Mucosa of descending colon (tissue), 3 donors: ENCODE measurements around the gene SLC38A10. TPM values are rescaled to one million over a fixed set of nuclear protein-coding genes. Genes with fewer than 3 reads are reported as not detected.

Experiments used
- ATAC-seq: fragments of 200-7000 bp; cut with Tn5 transposase; one replicate; pipeline ENCODE4 v1.9.1; 2020; ENCODE audit warnings: mild to moderate bottlenecking, moderate library complexity
- DNase-seq, 3 donors: peaks; one replicate each; pipeline ENCODE4 v3.0.0-alpha.2; 2020
- H3K36me3 ChIP-seq: fragments of 200-600 bp; one replicate; pipeline ENCODE4 v1.8.0; 2021; ENCODE audit warnings: low read depth, mild to moderate bottlenecking
- H3K4me1 ChIP-seq: fragments of 200-600 bp; one replicate; pipeline ENCODE4 v1.8.0; 2021; ENCODE audit warnings: low read depth, mild to moderate bottlenecking
- H3K4me3 ChIP-seq: fragments of 200-600 bp; one replicate; pipeline ENCODE4 v1.8.0; 2021; ENCODE audit warnings: mild to moderate bottlenecking
- H3K9me3 ChIP-seq: fragments of 200-600 bp; one replicate; pipeline ENCODE4 v1.8.0; 2021; ENCODE audit warnings: mild to moderate bottlenecking
- CTCF ChIP-seq: fragments of 200-600 bp; IDR thresholded peaks from one replicate; pipeline ENCODE4 v1.8.0; 2022; ENCODE audit warnings: antibody characterized with exemption, mild to moderate bottlenecking
- intact Hi-C, 2 donors: fragments of 100-400 bp; cut with DNase I in 1 of 2; cut with micrococcal nuclease in 1 of 2; formaldehyde crosslinking; loops; one replicate each; pipeline versions ENCODE4 v1.11.0 to v1.11.1; 2022; cut with DNase I, micrococcal nuclease
- total RNA-seq, 3 donors: library from RNA; stranded (reverse); fragmentation: NEBNext Ultra II Directional in 2 of 3; extraction: Animal tissue kit (Norgen Biotek cat#: 25700) in 2 of 3; gene quantifications; one replicate each; pipeline versions ENCODE4 v1.2.1 to v1.2.4, GENCODE V29; 2021 to 2023
- donor health status: DM: no; HTN: no; CAD: no; lungs with moderate emphysema.
- donor health status: DM: no; HTN: no; CAD: no.
- donor health status: DM: no; HTN: yes; CAD: no.

The SLC38A10 gene
- total RNA-seq, 3 donors from 2014 or later, result 77.0 to 95.3 (median 94.0) TPM

- intact Hi-C loops, result loop anchor here in 1 of 2 donors (10.0 kb wide), 1 partner anchor 228 kb away; no protein-coding TSS in a partner anchor
- peak in 1 of 3 donors; percentile 24 for DNase-seq
- Histone ChIP-seq H3K4me3 (no peak overlapping the region), H3K4me1 (peaks cover 26% of the 10 kb centered on the region), H3K9me3 (no peaks in the 10 kb centered on the region), H3K36me3 (no peaks in the 10 kb centered on the region)
- TF ChIP-seq CTCF, result no peak
- ATAC-seq, result peak; percentile 8
These were observed 38.5 kb downstream of the SLC38A10 start for GRCh38 chr17:81256616-81257015.

- intact Hi-C loops, result loop anchor here in 1 of 2 donors (10.0 kb wide), 1 partner anchor 230 kb away; no protein-coding TSS in a partner anchor
- Histone ChIP-seq H3K4me3 (no peak overlapping the region), H3K9me3 (no peaks in the 10 kb centered on the region), H3K36me3 (no peaks in the 10 kb centered on the region), H3K4me1 (peaks cover 38% of the 10 kb centered on the region)
- peak; percentile 33 for TF ChIP-seq CTCF
- peak; percentile 74 for ATAC-seq
- DNase-seq, result peak; percentile 85 to 90 (median 87)
These were observed 40.0 kb downstream of the SLC38A10 start for GRCh38 chr17:81254955-81255717.

- Histone ChIP-seq H3K9me3 (no peaks in the 10 kb centered on the region), H3K36me3 (no peaks in the 10 kb centered on the region), H3K4me1 (peaks cover 42% of the 10 kb centered on the region), H3K4me3 (no peak overlapping the region)
- intact Hi-C loops, result loop anchor here in 1 of 2 donors (10.0 kb wide), 1 partner anchor 231 kb away; no protein-coding TSS in a partner anchor
- ATAC-seq (no peak), DNase-seq (peak in 2 of 3 donors; percentile 25 to 56)
- peak; percentile 61 for TF ChIP-seq CTCF
These were observed 41.6 kb downstream of the SLC38A10 start for GRCh38 chr17:81253358-81254131.

GRCh38 chr17:81252987-81253329 lies 42.1 kb downstream of the SLC38A10 start:
- Histone ChIP-seq H3K4me1 (peaks cover 42% of the 10 kb centered on the region), H3K9me3 (no peaks in the 10 kb centered on the region), H3K36me3 (no peaks in the 10 kb centered on the region), H3K4me3 (no peak overlapping the region)
- no peak for TF ChIP-seq CTCF
- intact Hi-C loops, result loop anchor here in 1 of 2 donors (10.0 kb wide), 1 partner anchor 232 kb away; no protein-coding TSS in a partner anchor
- ATAC-seq (no peak), DNase-seq (no peak)

GRCh38 chr17:81252326-81252986 lies 42.7 kb downstream of the SLC38A10 start:
- peaks cover 42% of the 10 kb centered on the region for H3K4me1 ChIP-seq
- no peak for TF ChIP-seq CTCF
- no peak overlapping the region for H3K4me3 ChIP-seq
- H3K9me3 ChIP-seq, result no peaks in the 10 kb centered on the region
- DNase-seq (no peak), ATAC-seq (no peak)
- intact Hi-C loops, result loop anchor here in 1 of 2 donors (10.0 kb wide), 1 partner anchor 232 kb away; no protein-coding TSS in a partner anchor
- no peaks in the 10 kb centered on the region for H3K36me3 ChIP-seq
